ENCODE data around the gene PRR23A. TPM values are rescaled to one million over a fixed set of nuclear protein-coding genes. Genes with fewer than 3 reads are reported as not detected.
A peak's percentile ranks its signal among the peaks of the same experiment; 100 is the strongest.
"Not testable (repeated sequence)": the region's sequence is repeated elsewhere in the genome, so short reads cannot be mapped to it uniquely, and the experiment has no call there.

PRR23A gene
- polyA plus RNA-seq (ENCODE audit: insufficient read length in 3 of 3), result not detected
- long read RNA-seq, donor 1, result 0 reads
- long read RNA-seq, donor 2, result 0 reads
- long read RNA-seq, donor 3, result 0 reads
- long read RNA-seq, donor 4, result 0 reads
- long read RNA-seq, donor 5, result 0 reads
- long read RNA-seq, donor 6, result 0 reads
- long read RNA-seq, donor 7, result 0 reads
- long read RNA-seq, donor 8, result 0 reads
- long read RNA-seq, donor 9, result 0 reads
- long read RNA-seq, donor 10, result 0 reads
- long read RNA-seq, donor 11, result 0 reads
- long read RNA-seq, donor 12, result 0 reads
- long read RNA-seq, donor 13, result 0 reads
- long read RNA-seq, donor 14, result 0 reads
- long read RNA-seq, donor 15, result 0 reads
- long read RNA-seq, donor 16, result 0 reads

GRCh38 chr3:139006051-139006716, at the start of gene PRR23A:
Gene PRR23A, minus strand, starts transcription at chr3:139006268. Its CDS starts 0 bp downstream, at chr3:139006268.
- no peak for DNase-seq (ENCODE audit: extremely low read depth in 1 of 11, low read depth in 9 of 11, low spot score in 4 of 11)

DNA sequence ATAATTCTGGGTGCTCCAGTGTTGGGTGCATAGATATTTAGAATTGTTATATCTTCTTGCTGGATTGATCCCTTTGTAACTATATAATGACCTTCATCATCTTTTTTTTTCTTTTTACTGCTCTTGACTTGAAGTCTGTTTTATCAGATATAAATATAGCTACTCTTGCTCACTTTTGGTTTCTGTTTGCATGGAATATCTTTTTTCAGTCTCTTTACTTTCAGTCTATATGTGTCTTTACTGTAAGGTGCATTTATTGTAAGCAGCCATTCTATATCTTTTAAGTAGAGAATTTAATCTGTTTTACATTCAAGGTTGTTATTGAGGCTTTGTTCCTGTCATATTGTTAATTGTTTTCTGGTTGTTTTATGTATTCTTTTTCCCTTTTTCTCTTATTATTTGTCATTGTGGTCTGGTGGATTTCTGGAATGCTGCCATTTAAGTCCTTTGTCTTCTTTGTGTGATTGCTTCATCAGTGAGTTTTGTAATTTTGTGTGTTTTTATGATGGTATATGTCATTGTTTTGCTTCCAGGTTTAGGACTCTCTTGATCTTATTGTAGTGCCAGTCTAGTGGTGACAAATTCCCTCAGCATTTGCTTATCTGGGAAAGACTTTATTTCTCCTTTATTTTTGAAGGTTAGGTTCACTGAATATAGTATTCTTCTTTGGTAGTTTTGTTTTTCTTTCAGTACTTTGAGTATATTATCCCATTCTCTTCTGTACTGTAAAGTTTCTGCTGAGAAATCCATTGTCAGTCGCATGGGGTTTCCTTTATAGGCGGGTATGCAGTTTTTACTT, 46.9 kb upstream of the PRR23A start:
- DNase-seq (ENCODE audit: extremely low read depth in 1 of 11, low read depth in 9 of 11, low spot score in 4 of 11), result no peak

DNA sequence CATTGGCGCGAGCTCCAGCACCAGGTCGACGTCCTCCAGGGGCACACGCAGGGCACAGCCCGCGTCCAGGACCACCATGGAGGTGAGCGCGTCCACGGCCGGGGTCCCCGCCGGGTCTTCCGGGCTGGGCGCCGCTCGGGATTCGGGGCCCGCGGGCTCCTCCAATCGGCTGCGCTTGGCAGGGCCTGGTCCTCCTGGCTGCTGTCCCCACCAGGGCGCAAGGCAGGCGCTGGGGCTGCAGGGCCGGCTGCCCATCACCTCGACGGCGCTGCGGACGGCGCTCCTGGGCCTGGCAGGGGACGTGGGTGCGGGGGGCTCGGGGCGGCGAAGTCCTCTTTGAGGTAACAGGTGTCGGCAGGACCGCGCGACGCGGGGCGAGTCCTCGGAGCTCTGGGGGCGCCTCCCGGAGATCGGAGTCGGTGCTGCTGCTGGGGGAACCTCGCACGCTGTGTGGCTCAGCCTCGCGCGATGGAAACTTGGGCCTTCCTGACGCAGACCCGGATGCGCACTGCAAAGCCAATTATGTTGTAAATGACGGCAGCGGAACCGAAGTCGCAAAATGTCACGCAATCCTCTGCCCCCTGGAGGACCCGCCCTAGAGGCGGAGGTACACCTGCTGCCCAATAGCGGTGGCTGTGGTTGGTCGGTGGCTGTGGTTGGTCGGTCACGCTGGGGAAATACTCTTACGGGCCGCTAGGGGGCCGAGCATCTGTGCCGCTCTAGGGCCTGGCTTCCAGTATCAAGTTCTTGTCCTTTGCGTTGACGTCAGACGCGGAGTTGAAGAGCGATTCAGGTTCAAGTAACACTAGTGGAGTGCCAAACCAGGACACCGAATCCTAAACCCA, 38.5 kb upstream of the PRR23A start, which contains the start of gene PRR23C:
TSS of gene PRR23C (minus strand) at position 527 of the 845 bp plus-strand sequence. CDS start at position 255, 272 bp downstream.
- DNase-seq (ENCODE audit: extremely low read depth in 1 of 11, low read depth in 9 of 11, low spot score in 4 of 11), result no peak

DNA sequence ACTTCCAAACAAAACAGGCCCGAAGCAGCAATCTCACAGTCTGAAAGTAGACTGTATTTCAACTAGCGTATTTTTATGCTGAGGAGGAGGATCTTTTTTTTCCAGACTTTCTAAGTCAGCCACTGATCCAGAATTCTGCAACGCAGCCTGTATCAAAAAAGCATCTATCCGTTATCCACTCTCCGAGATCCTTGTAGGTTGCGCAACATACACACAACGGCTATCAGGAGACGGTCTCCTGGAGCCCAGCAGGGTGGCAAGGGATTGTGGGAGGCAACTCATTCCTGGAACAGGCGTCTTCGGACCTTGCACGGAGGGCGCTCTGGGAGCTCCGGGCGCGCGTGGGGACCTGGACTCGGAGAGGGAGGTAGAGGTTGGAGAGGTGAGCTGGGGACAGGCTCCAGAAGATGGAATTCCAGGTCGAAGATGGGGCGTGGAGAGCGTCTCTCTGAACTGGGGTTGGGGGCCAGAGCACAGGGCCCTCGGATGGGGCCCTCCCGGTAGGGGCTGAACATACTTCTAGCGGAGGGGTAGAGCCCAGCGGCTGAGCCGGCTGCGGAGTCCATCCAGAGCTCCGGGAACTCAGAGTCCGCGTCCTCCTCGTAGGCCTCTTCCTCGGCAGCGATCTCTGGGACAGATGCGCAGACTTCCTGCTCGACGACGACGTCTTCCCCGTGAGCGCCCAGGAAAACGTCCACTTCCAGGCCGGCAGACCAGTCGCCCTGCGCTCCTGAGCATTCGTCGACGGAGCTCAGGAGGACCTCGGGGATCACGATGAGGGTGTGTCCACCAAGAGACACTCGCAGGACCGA, 37.7 kb upstream of the PRR23A start:
- no peak for DNase-seq (ENCODE audit: extremely low read depth in 1 of 11, low read depth in 9 of 11, low spot score in 4 of 11)

DNA sequence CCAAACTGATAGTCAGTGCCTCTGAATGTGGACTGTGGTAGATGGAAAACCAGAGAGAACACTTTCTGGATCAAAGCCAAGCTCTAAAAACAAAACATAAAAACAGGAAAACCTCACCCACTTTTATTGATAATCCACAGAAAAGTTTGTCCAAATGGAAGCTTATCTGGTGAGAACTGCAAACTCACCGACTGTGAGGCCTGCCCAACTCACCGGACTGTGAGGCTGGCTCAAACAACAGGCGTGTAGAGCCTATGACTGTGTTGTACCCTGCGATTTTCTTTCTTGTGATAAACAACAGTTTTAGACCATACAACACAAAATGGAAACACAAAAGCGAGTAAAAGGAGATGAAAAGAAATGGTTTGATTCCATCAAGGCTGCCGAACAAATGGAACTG, 31.4 kb upstream of the PRR23A start:
- no peak for DNase-seq (ENCODE audit: extremely low read depth in 1 of 11, low read depth in 9 of 11, low spot score in 4 of 11)

- DNase-seq (ENCODE audit: extremely low read depth in 1 of 11, low read depth in 9 of 11, low spot score in 4 of 11), result no peak
Measured at GRCh38 chr3:139032326-139033002, 26.4 kb upstream of the PRR23A start.

GRCh38 chr3:139030576-139030975, 24.5 kb upstream of the PRR23A start:
- not testable (repeated sequence) for DNase-seq (ENCODE audit: extremely low read depth in 1 of 11, low read depth in 9 of 11, low spot score in 4 of 11)

GRCh38 chr3:139024968-139025367, 18.9 kb upstream of the PRR23A start:
- no peak for DNase-seq (ENCODE audit: extremely low read depth in 1 of 11, low read depth in 9 of 11, low spot score in 4 of 11)

DNA sequence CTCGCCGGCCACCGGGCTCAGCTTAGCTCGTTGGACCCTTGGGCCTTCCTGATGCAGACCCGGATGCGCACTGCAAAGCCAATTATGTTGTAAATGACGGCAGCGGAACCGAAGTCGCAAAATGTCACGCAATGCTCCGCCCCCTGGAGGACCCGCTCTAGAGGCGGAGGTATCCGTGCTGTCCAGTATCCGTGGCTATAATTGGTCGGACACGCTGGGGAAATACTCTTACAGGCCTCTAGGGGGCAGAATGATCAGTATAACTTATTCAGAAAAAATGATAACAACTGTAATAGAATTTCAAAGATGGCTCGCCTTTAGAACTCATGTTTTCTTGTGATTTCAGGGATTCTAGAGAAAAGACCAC, 14.8 kb upstream of the PRR23A start, which contains the start of gene PRR23B:
TSS of gene PRR23B (minus strand) at position 59 of the 367 bp plus-strand sequence. CDS start 265 bp downstream, outside the sequence.
- DNase-seq (ENCODE audit: extremely low read depth in 1 of 11, low read depth in 9 of 11, low spot score in 4 of 11), result no peak

- no peak for DNase-seq (ENCODE audit: extremely low read depth in 1 of 11, low read depth in 9 of 11, low spot score in 4 of 11)
Measured at GRCh38 chr3:139020036-139020867, 14.2 kb upstream of the PRR23A start.

DNA sequence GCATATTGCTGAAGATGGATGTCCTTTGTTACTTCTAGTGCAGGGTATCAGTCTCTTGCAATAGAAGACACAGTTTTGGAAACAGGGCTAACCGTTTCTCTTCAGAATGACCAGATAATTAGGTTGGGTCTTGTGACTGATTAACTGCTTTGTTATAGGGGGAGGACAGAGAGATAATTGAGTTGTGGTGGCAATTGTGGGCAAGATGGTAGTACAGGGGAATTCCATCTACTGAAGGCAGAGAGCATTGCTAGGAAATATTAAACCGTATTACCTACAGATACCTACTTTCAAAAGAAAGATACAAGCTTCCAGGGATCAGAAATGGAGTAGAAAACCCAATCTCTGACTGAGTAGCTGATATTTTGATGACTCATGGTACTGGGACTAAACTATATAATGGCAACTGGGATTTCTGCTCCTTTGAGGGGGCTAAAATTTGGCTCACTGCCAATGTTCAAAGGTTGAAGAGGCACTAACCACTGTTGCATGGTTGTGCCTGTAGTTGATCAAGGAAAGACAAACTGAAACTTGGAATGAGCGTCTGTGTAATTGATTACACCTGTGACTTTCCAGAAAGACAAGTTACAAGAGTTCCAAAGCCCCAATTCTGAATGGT, 10.5 kb upstream of the PRR23A start:
- DNase-seq (ENCODE audit: extremely low read depth in 1 of 11, low read depth in 9 of 11, low spot score in 4 of 11), result no peak

DNA sequence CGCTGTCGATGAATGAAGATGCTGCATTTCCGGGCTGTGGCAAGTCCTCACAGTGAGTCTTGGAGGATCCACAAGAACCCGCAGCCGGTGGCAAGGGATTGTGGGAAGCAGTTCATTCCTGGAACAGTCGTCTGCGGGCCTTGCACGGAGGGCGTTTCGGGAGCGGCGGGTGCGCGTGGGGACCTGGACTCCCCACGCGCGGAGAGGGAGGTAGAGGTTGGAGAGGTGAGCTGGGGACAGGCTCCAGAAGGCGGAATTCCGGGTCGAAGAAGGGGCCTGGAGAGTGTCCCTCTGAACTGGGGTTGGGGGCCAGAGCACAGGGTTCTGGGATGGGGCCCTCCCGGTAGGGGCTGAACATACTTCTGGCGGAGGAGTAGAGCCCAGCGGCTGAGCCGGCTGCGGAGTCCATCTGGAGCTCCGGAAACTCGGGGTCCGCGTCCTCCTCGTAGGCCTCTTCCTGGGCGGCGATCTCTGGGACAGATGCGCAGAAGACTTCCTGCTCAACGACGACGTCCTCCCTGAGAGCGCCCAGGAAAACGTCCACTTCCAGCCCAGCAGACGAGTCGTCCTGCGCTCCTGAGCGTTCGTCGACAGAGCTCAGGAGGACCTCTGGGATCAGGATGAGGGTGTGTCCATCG, 593 bp downstream of the PRR23A start:
- DNase-seq (ENCODE audit: extremely low read depth in 1 of 11, low read depth in 9 of 11, low spot score in 4 of 11), result no peak

- DNase-seq (ENCODE audit: extremely low read depth in 1 of 11, low read depth in 9 of 11, low spot score in 4 of 11), result no peak
Measured at GRCh38 chr3:138995706-138996105, 10.4 kb downstream of the PRR23A start.

DNA sequence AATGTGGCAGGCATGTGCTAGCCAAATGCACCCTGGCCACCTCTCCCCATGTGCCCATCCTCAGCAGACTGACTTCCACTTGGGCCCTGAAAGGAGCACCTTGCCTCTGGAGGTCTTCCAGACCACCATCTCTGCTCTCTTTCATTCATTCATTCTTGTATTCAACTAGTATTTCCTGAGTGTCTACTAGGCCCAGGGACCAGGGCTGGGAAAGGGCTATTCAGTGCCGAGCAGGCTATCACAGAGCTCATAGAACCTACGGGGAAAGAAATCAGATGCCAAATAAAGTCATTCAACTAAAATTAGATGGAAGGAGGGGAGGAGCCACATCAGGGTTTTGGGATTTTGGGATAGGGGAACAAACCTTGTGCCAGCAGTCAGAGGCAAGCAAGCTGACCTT, 18.9 kb downstream of the PRR23A start:
- DNase-seq (ENCODE audit: extremely low read depth in 1 of 11, low read depth in 9 of 11, low spot score in 4 of 11), result no peak

DNA sequence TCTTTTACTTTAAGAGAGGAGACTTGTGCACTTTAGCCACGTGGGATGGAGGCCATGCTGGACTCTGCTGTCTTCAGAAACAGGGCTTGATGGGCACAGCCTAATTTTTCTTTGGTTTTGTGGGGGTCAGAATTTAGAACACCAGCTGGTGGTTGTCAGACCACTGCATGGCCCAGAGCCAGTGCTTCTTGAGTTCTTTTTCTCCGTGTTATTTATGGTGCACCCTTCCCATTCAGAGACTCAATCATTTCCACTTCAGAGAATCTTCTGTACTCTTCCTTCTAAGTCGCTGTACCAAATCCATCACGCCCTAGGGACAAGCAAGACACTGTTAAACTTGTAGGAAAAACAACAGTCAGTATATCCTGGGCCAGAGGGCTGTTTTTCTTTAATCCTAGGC, 20.1 kb downstream of the PRR23A start:
- peak in 2 of 11 donors; percentile 14 to 25 for DNase-seq (ENCODE audit: extremely low read depth in 1 of 11, low read depth in 9 of 11, low spot score in 4 of 11)

- no peak for DNase-seq (ENCODE audit: extremely low read depth in 1 of 11, low read depth in 9 of 11, low spot score in 4 of 11)
Measured at GRCh38 chr3:138984816-138985215, 21.3 kb downstream of the PRR23A start.
